Peyer's patch (tissue), 4 donors: ENCODE data around the gene SCCPDH. TPM values are rescaled to one million over a fixed set of nuclear protein-coding genes. Genes with fewer than 3 reads are reported as not detected.
A peak's percentile ranks its signal among the peaks of the same experiment; 100 is the strongest.
"Not testable (repeated sequence)": the region's sequence is repeated elsewhere in the genome, so short reads cannot be mapped to it uniquely, and the experiment has no call there.

ENCODE experiments used
- DNase-seq, 3 donors: peaks; one replicate each; pipeline ENCODE4 v3.0.0-alpha.2; 2017 to 2019
- H3K27ac ChIP-seq, 4 donors: fragments of 200-600 bp; sonication (generic); one replicate each; pipeline ENCODE4 v1.5.1; 2016 to 2019
- H3K27me3 ChIP-seq, 2 donors: fragments of 200-600 bp; sonication (generic); one replicate each; pipeline ENCODE4 v1.5.1; 2019
- H3K36me3 ChIP-seq, 3 donors: fragments of 200-600 bp; sonication (generic); one replicate each; pipeline ENCODE4 v1.5.1; 2016 to 2019
- H3K4me1 ChIP-seq, 4 donors: fragments of 200-600 bp; sonication (generic); one replicate each; pipeline ENCODE4 v1.5.1; 2016 to 2019
- H3K4me3 ChIP-seq, 4 donors: fragments of 200-600 bp; sonication (generic); 1 replicate in 3 of 4; 2 replicates in 1 of 4; pipeline ENCODE4 v1.5.1; 2016 to 2019; ENCODE audit warnings: mild to moderate bottlenecking in 1 of 4
- H3K9me3 ChIP-seq, 4 donors: fragments of 200-600 bp; sonication (generic); one replicate each; pipeline ENCODE4 v1.5.1; 2016 to 2019; ENCODE audit warnings: mild to moderate bottlenecking in 1 of 4
- CTCF ChIP-seq, 6 experiments: fragments of 450-650 bp in 4 of 6; fragments of 200-600 bp in 2 of 6; sonication (generic) in 1 of 6; IDR thresholded peaks; one replicate each; pipeline ENCODE4 v1.5.1; 2017 to 2019; ENCODE audit warnings: antibody characterized with exemption in 6 of 6, mild to moderate bottlenecking in 3 of 6, moderate library complexity in 1 of 6
- POLR2A ChIP-seq, 2 donors: fragments of 450-650 bp; IDR thresholded peaks; one replicate each; pipeline ENCODE4 v1.5.1; 2017; ENCODE audit warnings: antibody characterized with exemption in 2 of 2, mild to moderate bottlenecking in 2 of 2, moderate library complexity in 2 of 2
- total RNA-seq, 4 donors: library from RNA; depleted of rRNA; stranded (reverse); fragments of >200 nt; gene quantifications; one replicate each; pipeline ENCODE4 v1.1.0, GENCODE V29; 2016

SCCPDH gene
- total RNA-seq, 4 donors from 2014 or later, result 14.0 to 67.1 (median 33.9) TPM

- Histone ChIP-seq H3K27ac (peak overlapping the region in 3 of 4 donors; percentile 77 to 87 (median 83)), H3K9me3 (peaks cover 0 to 3% (median 0%) of the 10 kb centered on the region in 4 donors), H3K4me1 (no peaks in the 10 kb centered on the region), H3K4me3 (peak overlapping the region in 3 of 4 donors; percentile 70 to 82 (median 70)), H3K27me3 (no peaks in the 10 kb centered on the region), H3K36me3 (peaks cover 0 to 22% (median 0%) of the 10 kb centered on the region in 3 donors)
- TF ChIP-seq CTCF (IDR thresholded peaks at IDR 0.05) (no peak), POLR2A (IDR thresholded peaks at IDR 0.05) (no peak)
- DNase-seq, result no peak
These were observed 982 bp downstream of the SCCPDH start for GRCh38 chr1:246725191-246725590.

- peak overlapping the region in 2 of 4 donors; percentile 70 to 82 for H3K4me3 ChIP-seq
- peak overlapping the region in 1 of 4 donors; percentile 14 for H3K27ac ChIP-seq
- TF ChIP-seq POLR2A (IDR thresholded peaks at IDR 0.05) (no peak), CTCF (IDR thresholded peaks at IDR 0.05) (no peak)
- peaks cover 0 to 33% (median 0%) of the 10 kb centered on the region in 3 donors for H3K36me3 ChIP-seq
- peaks cover 0 to 4% (median 0%) of the 10 kb centered on the region in 4 donors for H3K4me1 ChIP-seq
- DNase-seq, result no peak
- peaks cover 0 to 3% (median 0%) of the 10 kb centered on the region in 4 donors for H3K9me3 ChIP-seq
- no peaks in the 10 kb centered on the region for H3K27me3 ChIP-seq
These were observed 2.1 kb downstream of the SCCPDH start for GRCh38 chr1:246726255-246726679.

GRCh38 chr1:246726881-246727280 lies 2.7 kb downstream of the SCCPDH start:
- Histone ChIP-seq H3K9me3 (peaks cover 0 to 3% (median 0%) of the 10 kb centered on the region in 4 donors), H3K27ac (peak overlapping the region in 1 of 4 donors; percentile 13), H3K4me1 (peaks cover 0 to 4% (median 0%) of the 10 kb centered on the region in 4 donors), H3K36me3 (peaks cover 0 to 39% (median 0%) of the 10 kb centered on the region in 3 donors), H3K27me3 (no peaks in the 10 kb centered on the region), H3K4me3 (no peak overlapping the region)
- TF ChIP-seq CTCF (IDR thresholded peaks at IDR 0.05), result no peak
- DNase-seq, result no peak

- Histone ChIP-seq H3K27ac (no peak overlapping the region), H3K27me3 (no peaks in the 10 kb centered on the region), H3K4me1 (peaks cover 0 to 4% (median 0%) of the 10 kb centered on the region in 4 donors), H3K36me3 (peaks cover 0 to 46% (median 0%) of the 10 kb centered on the region in 3 donors), H3K4me3 (no peak overlapping the region), H3K9me3 (peaks cover 0 to 3% (median 0%) of the 10 kb centered on the region in 4 donors)
- TF ChIP-seq POLR2A (IDR thresholded peaks at IDR 0.05), result no peak
- TF ChIP-seq CTCF (IDR thresholded peaks at IDR 0.05), result no peak
- DNase-seq, result no peak
These were observed 3.4 kb downstream of the SCCPDH start for GRCh38 chr1:246727594-246727993.

- Histone ChIP-seq H3K4me3 (no peak overlapping the region), H3K27me3 (no peaks in the 10 kb centered on the region), H3K27ac (no peak overlapping the region), H3K36me3 (peaks cover 0 to 52% (median 0%) of the 10 kb centered on the region in 3 donors), H3K9me3 (peaks cover 0 to 3% (median 0%) of the 10 kb centered on the region in 4 donors), H3K4me1 (peaks cover 0 to 4% (median 0%) of the 10 kb centered on the region in 4 donors)
- no peak for DNase-seq
- no peak for TF ChIP-seq POLR2A (IDR thresholded peaks at IDR 0.05)
- no peak for TF ChIP-seq CTCF (IDR thresholded peaks at IDR 0.05)
These were observed 4.1 kb downstream of the SCCPDH start for GRCh38 chr1:246728311-246728710.

- H3K27ac ChIP-seq, H3K4me1 ChIP-seq, H3K27me3 ChIP-seq, DNase-seq, H3K9me3 ChIP-seq, H3K4me3 ChIP-seq: not testable (repeated sequence)
- peaks cover 0 to 52% (median 0%) of the 10 kb centered on the region in 3 donors for H3K36me3 ChIP-seq
These were observed 4.8 kb downstream of the SCCPDH start for GRCh38 chr1:246729040-246729439.
